Eye (tissue), 1 donor: ENCODE results near the gene ZDHHC20.
A peak's percentile ranks its signal among the peaks of the same experiment; 100 is the strongest.
"Not testable (repeated sequence)": the region's sequence is repeated elsewhere in the genome, so short reads cannot be mapped to it uniquely, and the experiment has no call there.

Experiments
- DNase-seq: peaks from one replicate; pipeline ENCODE4 v3.0.0-alpha.2; 2015

The ZDHHC20 gene

GRCh38 chr13:21435231-21435630 lies 23.9 kb downstream of the ZDHHC20 start:
- no peak for DNase-seq

- DNase-seq = no peak
Measured at GRCh38 chr13:21434588-21434987, 24.5 kb downstream of the ZDHHC20 start.

GRCh38 chr13:21429211-21429610 lies 29.9 kb downstream of the ZDHHC20 start:
- DNase-seq = peak; percentile 25

GRCh38 chr13:21427741-21428140 lies 31.4 kb downstream of the ZDHHC20 start:
- no peak for DNase-seq

GRCh38 chr13:21426238-21426637 lies 32.9 kb downstream of the ZDHHC20 start:
- DNase-seq = no peak

GRCh38 chr13:21420706-21421105 lies 38.4 kb downstream of the ZDHHC20 start:
- no peak for DNase-seq

GRCh38 chr13:21413013-21413412 lies 46.1 kb downstream of the ZDHHC20 start:
- DNase-seq = no peak

GRCh38 chr13:21410453-21410852 lies 48.6 kb downstream of the ZDHHC20 start:
- DNase-seq = not testable (repeated sequence)

- no peak for DNase-seq
Measured at GRCh38 chr13:21405309-21405708, 53.8 kb downstream of the ZDHHC20 start.

GRCh38 chr13:21402586-21403307 lies 56.4 kb downstream of the ZDHHC20 start:
- DNase-seq = no peak

- no peak for DNase-seq
Measured at GRCh38 chr13:21399741-21400140, 59.4 kb downstream of the ZDHHC20 start.

GRCh38 chr13:21395953-21396352 lies 63.1 kb downstream of the ZDHHC20 start:
- DNase-seq = no peak

- DNase-seq = no peak
Measured at GRCh38 chr13:21389124-21389523, 70.0 kb downstream of the ZDHHC20 start.

- no peak for DNase-seq
Measured at GRCh38 chr13:21385710-21386109, 73.4 kb downstream of the ZDHHC20 start.

GRCh38 chr13:21383090-21383489 lies 76.0 kb downstream of the ZDHHC20 start:
- DNase-seq = no peak

GRCh38 chr13:21376998-21377985 lies 81.8 kb downstream of the ZDHHC20 start:
- DNase-seq = not testable (repeated sequence)

GRCh38 chr13:21372530-21372929 lies 86.6 kb downstream of the ZDHHC20 start:
- DNase-seq = no peak

- DNase-seq = no peak
Measured at GRCh38 chr13:21371011-21371410, 88.1 kb downstream of the ZDHHC20 start.

- no peak for DNase-seq
Measured at GRCh38 chr13:21365574-21365973, 93.5 kb downstream of the ZDHHC20 start.

GRCh38 chr13:21364916-21365315 lies 94.2 kb downstream of the ZDHHC20 start:
- no peak for DNase-seq

GRCh38 chr13:21364357-21364756 lies 94.7 kb downstream of the ZDHHC20 start:
- no peak for DNase-seq

GRCh38 chr13:21362741-21363140 lies 96.4 kb downstream of the ZDHHC20 start:
- no peak for DNase-seq

GRCh38 chr13:21361706-21362105 lies 97.4 kb downstream of the ZDHHC20 start:
- no peak for DNase-seq

GRCh38 chr13:21361123-21361522 lies 98.0 kb downstream of the ZDHHC20 start:
- no peak for DNase-seq
